Keratinocyte (primary cell): ENCODE data around the gene TRAF3IP1. TPM values are rescaled to one million over a fixed set of nuclear protein-coding genes. Genes with fewer than 3 reads are reported as not detected.

Experiments used
- DNase-seq: peaks from one replicate; pipeline ENCODE4 v3.0.0-alpha.2; 2011; ENCODE audit warnings: low read depth, missing footprints, low spot score
- FAIRE-seq: peaks from 2 replicates; lab custom pipeline; 2011; peaks lifted over from hg19 to GRCh38; lab: Jason Lieb, UNC
- H2AFZ ChIP-seq: 2 replicates; pipeline ENCODE4 v1.6.0; 2012; ENCODE audit warnings: low read length, control low read depth, inconsistent platforms; ENCODE audit not compliant: control insufficient read depth
- H3K27ac ChIP-seq: 2 replicates; pipeline ENCODE4 v1.5.1; 2011; ENCODE audit warnings: low read length; ENCODE audit not compliant: control insufficient read depth, insufficient read depth
- H3K27me3 ChIP-seq: 3 replicates; pipeline ENCODE4 v1.6.0; 2011; ENCODE audit warnings: low read length; ENCODE audit not compliant: control insufficient read depth, insufficient read depth; ENCODE audit errors: extremely low read depth
- H3K36me3 ChIP-seq, 2 experiments: 2 replicates in 1 of 2; 3 replicates in 1 of 2; pipeline ENCODE4 v1.5.1; 2011; ENCODE audit warnings: low read length in 2 of 2, mild to moderate bottlenecking in 1 of 2; ENCODE audit not compliant: control insufficient read depth in 2 of 2, insufficient read depth in 2 of 2; ENCODE audit errors: extremely low read depth in 1 of 2
- H3K4me1 ChIP-seq: 3 replicates; pipeline ENCODE4 v1.5.1; 2011; ENCODE audit warnings: low read length; ENCODE audit not compliant: control insufficient read depth, insufficient read depth; ENCODE audit errors: extremely low read depth
- H3K4me2 ChIP-seq: 3 replicates; pipeline ENCODE4 v1.6.0; 2011; ENCODE audit warnings: low read depth, low read length; ENCODE audit not compliant: control insufficient read depth, insufficient read depth; ENCODE audit errors: extremely low read depth
- H3K4me3 ChIP-seq, 3 experiments: fragments of 200-600 bp in 1 of 3; sonication (generic) in 1 of 3; 2 replicates in 2 of 3; 3 replicates in 1 of 3; pipeline ENCODE4 v1.5.1; 2011 to 2016; ENCODE audit warnings: low read length in 3 of 3, mild to moderate bottlenecking in 3 of 3, control low read depth in 2 of 3, inconsistent platforms in 1 of 3, low read depth in 1 of 3, mixed read lengths in 1 of 3, mixed run types in 1 of 3, moderate library complexity in 1 of 3; ENCODE audit not compliant: control insufficient read depth in 2 of 3, insufficient read depth in 2 of 3; ENCODE audit errors: extremely low read depth in 1 of 3
- H3K79me2 ChIP-seq: 2 replicates; pipeline ENCODE4 v1.6.0; 2012; ENCODE audit warnings: low read length; ENCODE audit not compliant: control insufficient read depth, insufficient read depth
- H3K9ac ChIP-seq: 3 replicates; pipeline ENCODE4 v1.6.0; 2011; ENCODE audit warnings: low read length; ENCODE audit not compliant: control insufficient read depth, insufficient read depth; ENCODE audit errors: extremely low read depth
- H3K9me1 ChIP-seq: 3 replicates; pipeline ENCODE4 v1.6.0; 2011; ENCODE audit warnings: low read length; ENCODE audit not compliant: control insufficient read depth, insufficient read depth; ENCODE audit errors: extremely low read depth
- H3K9me3 ChIP-seq: 2 replicates; pipeline ENCODE4 v1.5.1; 2012; ENCODE audit warnings: low read depth, low read length; ENCODE audit not compliant: control insufficient read depth
- H4K20me1 ChIP-seq: 3 replicates; pipeline ENCODE4 v1.6.0; 2011; ENCODE audit warnings: low read length; ENCODE audit not compliant: control insufficient read depth, insufficient read depth; ENCODE audit errors: extremely low read depth
- CTCF ChIP-seq, 3 experiments: IDR thresholded peaks in 1 of 3; conservative IDR thresholded peaks in 1 of 3; optimal IDR thresholded peaks in 1 of 3; 2 replicates in 2 of 3; 3 replicates in 1 of 3; pipeline versions ENCODE3 to v1.5.1; 2011; ENCODE audit warnings: low read length in 3 of 3, mild to moderate bottlenecking in 3 of 3, moderate library complexity in 2 of 3, control low read depth in 1 of 3, inconsistent platforms in 1 of 3; ENCODE audit not compliant: insufficient read depth in 2 of 3; ENCODE audit errors: extremely low read depth in 1 of 3
- EZH2 ChIP-seq: IDR thresholded peaks from one replicate; pipeline ENCODE4 v1.6.1; 2012; ENCODE audit warnings: inconsistent platforms, mild to moderate bottlenecking, low read length, moderate library complexity
- dilution Hi-C: fragments of 300-500 bp; cut with MboI; formaldehyde crosslinking; loops from one replicate; pipeline ENCODE4 v1.7.0; 2020; ENCODE audit warnings: low sequenced_read_pairs; ENCODE audit not compliant: extremely low pct_ligation_motif_present
- polyA plus RNA-seq, 5 experiments: library from polyadenylated mRNA; depleted of rRNA in 3 of 5; stranded (reverse) in 3 of 5; stranded (forward) in 1 of 5; unstranded in 1 of 5; fragments of >200 nt; gene quantifications; 1 replicate in 1 of 5; 2 replicates in 3 of 5; 3 replicates in 1 of 5; pipeline versions ENCODE4 v1.2.1 to v1.2.3, GENCODE V29; 2011 to 2012; ENCODE audit warnings: missing spikeins in 2 of 5, low read depth in 1 of 5, low replicate concordance in 1 of 5

Gene TRAF3IP1
- polyA plus RNA-seq, 1 donor (not counting 4 experiments of a cell fraction or from before 2014, with no cell fraction given) = 7.0 TPM

- peak overlapping the region; percentile 96 for H3K4me2 ChIP-seq
- TF ChIP-seq EZH2 (no peak), CTCF (optimal IDR thresholded peaks at IDR 0.05 in 1 of 3, IDR thresholded peaks at IDR 0.05 in 1 of 3, conservative IDR thresholded peaks at IDR 0.05 in 1 of 3; ENCODE audit: extremely low read depth in 1 of 3, insufficient read depth in 2 of 3, low read length in 3 of 3) (no peak)
- no peaks in the 10 kb centered on the region for H3K9me1 ChIP-seq
- H3K36me3 ChIP-seq = peaks cover 2 to 8% of the 10 kb centered on the region in 2 experiments
- H3K27me3 ChIP-seq = no peaks in the 10 kb centered on the region
- H2AFZ ChIP-seq = no peak overlapping the region
- H4K20me1 ChIP-seq = no peaks in the 10 kb centered on the region
- DNase-seq (no peak), FAIRE-seq (no peak)
- peaks cover 17% of the 10 kb centered on the region for H3K4me1 ChIP-seq
- H3K79me2 ChIP-seq = peaks cover 58% of the 10 kb centered on the region
- H3K27ac ChIP-seq = no peak overlapping the region
- no peak overlapping the region for H3K9ac ChIP-seq
- H3K9me3 ChIP-seq = no peaks in the 10 kb centered on the region
- no peak overlapping the region for H3K4me3 ChIP-seq
- dilution Hi-C loops = no loop called here
Measured at GRCh38 chr2:238428866-238429265, 108.5 kb downstream of the TRAF3IP1 start.

GRCh38 chr2:238430781-238431180 is 110.5 kb downstream of the TRAF3IP1 start:
- no peaks in the 10 kb centered on the region for H3K9me3 ChIP-seq
- dilution Hi-C loops = no loop called here
- H3K4me2 ChIP-seq = no peak overlapping the region
- no peak overlapping the region for H3K9ac ChIP-seq
- FAIRE-seq = no peak
- no peak overlapping the region for H2AFZ ChIP-seq
- peaks cover 62% of the 10 kb centered on the region for H3K79me2 ChIP-seq
- H3K27me3 ChIP-seq = no peaks in the 10 kb centered on the region
- no peak for DNase-seq
- H3K4me3 ChIP-seq = no peak overlapping the region
- no peak overlapping the region for H3K27ac ChIP-seq
- H3K9me1 ChIP-seq = no peaks in the 10 kb centered on the region
- H3K36me3 ChIP-seq = peaks cover 9 to 11% of the 10 kb centered on the region in 2 experiments
- H4K20me1 ChIP-seq = no peaks in the 10 kb centered on the region
- TF ChIP-seq EZH2 (no peak), CTCF (optimal IDR thresholded peaks at IDR 0.05 in 1 of 3, IDR thresholded peaks at IDR 0.05 in 1 of 3, conservative IDR thresholded peaks at IDR 0.05 in 1 of 3; ENCODE audit: extremely low read depth in 1 of 3, insufficient read depth in 2 of 3, low read length in 3 of 3) (no peak)
- H3K4me1 ChIP-seq = peaks cover 32% of the 10 kb centered on the region
